Loucy (cell line): ENCODE results near the gene VASN.

ENCODE experiments used
- H2AFZ ChIP-seq: fragments of 200-600 bp; sonication (generic); 2 replicates; pipeline ENCODE4 v1.6.0; 2016; ENCODE audit warnings: antibody characterized with exemption, mild to moderate bottlenecking, low read length, moderate library complexity
- H3F3A ChIP-seq: fragments of 200-600 bp; 2 replicates; pipeline ENCODE4 v1.6.0; 2016; ENCODE audit warnings: antibody characterized with exemption, low read depth, mild to moderate bottlenecking
- H3K27me3 ChIP-seq: fragments of 200-600 bp; sonication (generic); 2 replicates; pipeline ENCODE4 v1.6.1; 2014; ENCODE audit warnings: low read length, mild to moderate bottlenecking; ENCODE audit not compliant: insufficient read depth, poor library complexity, severe bottlenecking
- H3K36me3 ChIP-seq: fragments of 200-600 bp; sonication (generic); 2 replicates; pipeline ENCODE4 v1.6.1; 2016; ENCODE audit warnings: low read length; ENCODE audit not compliant: insufficient read depth
- H3K4me1 ChIP-seq: fragments of 200-600 bp; sonication (generic); 2 replicates; pipeline ENCODE4 v1.5.1; 2014; ENCODE audit warnings: low read length, mild to moderate bottlenecking; ENCODE audit not compliant: insufficient read depth, poor library complexity, severe bottlenecking
- H3K4me2 ChIP-seq: fragments of 200-600 bp; sonication (generic); 2 replicates; pipeline ENCODE4 v1.6.0; 2014; ENCODE audit warnings: antibody characterized with exemption, low read length, low read depth, mild to moderate bottlenecking; ENCODE audit not compliant: poor library complexity, severe bottlenecking
- H3K4me3 ChIP-seq: fragments of 200-600 bp; sonication (generic); 2 replicates; pipeline ENCODE4 v1.5.1; 2014; ENCODE audit warnings: low read length, mild to moderate bottlenecking, mixed read lengths; ENCODE audit not compliant: poor library complexity, severe bottlenecking
- H3K79me2 ChIP-seq: fragments of 200-600 bp; sonication (generic); 2 replicates; pipeline ENCODE4 v1.6.1; 2014; ENCODE audit warnings: low read length; ENCODE audit not compliant: insufficient read depth
- H3K9ac ChIP-seq: fragments of 200-600 bp; sonication (generic); 2 replicates; pipeline ENCODE4 v1.6.0; 2014; ENCODE audit warnings: mild to moderate bottlenecking, low read depth, low read length, moderate library complexity; ENCODE audit not compliant: poor library complexity, severe bottlenecking
- H3K9me2 ChIP-seq: fragments of 200-600 bp; sonication (generic); replicated peaks from 2 replicates; pipeline ENCODE4 v1.6.1; 2016; ENCODE audit warnings: low read depth, low read length, mixed read lengths
- H3K9me3 ChIP-seq: fragments of 200-600 bp; sonication (generic); 2 replicates; pipeline ENCODE4 v1.6.1; 2014; ENCODE audit warnings: mild to moderate bottlenecking, antibody characterized with exemption, low read length, low read depth; ENCODE audit not compliant: insufficient read depth
- H4K20me1 ChIP-seq: fragments of 200-600 bp; sonication (generic); 2 replicates; pipeline ENCODE4 v1.6.0; 2014; ENCODE audit warnings: antibody characterized with exemption, low read length, mild to moderate bottlenecking; ENCODE audit not compliant: insufficient read depth, poor library complexity, severe bottlenecking
- CTCF ChIP-seq: fragments of 200-600 bp; sonication (generic); conservative IDR thresholded peaks from 2 replicates; pipeline ENCODE4 v1.5.1; 2014; ENCODE audit warnings: mild to moderate bottlenecking, antibody characterized with exemption, low read length
- EZH2phosphoT487 ChIP-seq: fragments of 200-600 bp; IDR thresholded peaks from 2 replicates; pipeline ENCODE4 v1.6.1; 2018; ENCODE audit warnings: antibody characterized with exemption, mild to moderate bottlenecking, moderate library complexity, borderline replicate concordance

Gene VASN

GRCh38 chr16:4336701-4337539, 34.7 kb upstream of the VASN start:
- Histone ChIP-seq H3K27me3 (no peaks in the 10 kb centered on the region), H3K9me3 (no peaks in the 10 kb centered on the region), H2AFZ (no peak overlapping the region), H4K20me1 (no peaks in the 10 kb centered on the region), H3K9ac (no peak overlapping the region), H3K4me2 (no peak overlapping the region), H3K36me3 (no peaks in the 10 kb centered on the region), H3K79me2 (no peaks in the 10 kb centered on the region), H3F3A (no peaks in the 10 kb centered on the region), H3K4me1 (no peaks in the 10 kb centered on the region), H3K4me3 (no peak overlapping the region), H3K9me2 (no peaks in the 10 kb centered on the region)
- TF ChIP-seq EZH2phosphoT487, result no peak
- TF ChIP-seq CTCF, result no peak

- H3K36me3 ChIP-seq, result no peaks in the 10 kb centered on the region
- H3F3A ChIP-seq, result no peaks in the 10 kb centered on the region
- no peaks in the 10 kb centered on the region for H3K9me2 ChIP-seq
- H2AFZ ChIP-seq, result no peak overlapping the region
- no peaks in the 10 kb centered on the region for H3K27me3 ChIP-seq
- H3K4me1 ChIP-seq, result no peaks in the 10 kb centered on the region
- H4K20me1 ChIP-seq, result no peaks in the 10 kb centered on the region
- no peaks in the 10 kb centered on the region for H3K79me2 ChIP-seq
- no peaks in the 10 kb centered on the region for H3K9me3 ChIP-seq
- no peak overlapping the region for H3K9ac ChIP-seq
- H3K4me3 ChIP-seq, result no peak overlapping the region
- TF ChIP-seq CTCF (no peak), EZH2phosphoT487 (no peak)
- H3K4me2 ChIP-seq, result no peak overlapping the region
Measured at GRCh38 chr16:4337540-4338088, 34.0 kb upstream of the VASN start.

GRCh38 chr16:4338125-4338582, 33.5 kb upstream of the VASN start:
- Histone ChIP-seq H4K20me1 (no peaks in the 10 kb centered on the region), H2AFZ (no peak overlapping the region), H3K27me3 (no peaks in the 10 kb centered on the region), H3K36me3 (no peaks in the 10 kb centered on the region), H3K9me3 (no peaks in the 10 kb centered on the region), H3K4me1 (no peaks in the 10 kb centered on the region), H3K9me2 (no peaks in the 10 kb centered on the region), H3F3A (no peaks in the 10 kb centered on the region), H3K79me2 (no peaks in the 10 kb centered on the region), H3K9ac (no peak overlapping the region), H3K4me3 (no peak overlapping the region), H3K4me2 (no peak overlapping the region)
- no peak for TF ChIP-seq EZH2phosphoT487
- TF ChIP-seq CTCF, result no peak
